HG03520 (cell line): ENCODE data around the gene FOXI3.

Experiments
- ATAC-seq: cut with Tn5 transposase; IDR thresholded peaks from one replicate; pipeline ENCODE4 v1.9.1; 2021; ENCODE audit warnings: mild to moderate bottlenecking, moderate library complexity; ENCODE audit not compliant: unreplicated experiment

Gene FOXI3

GRCh38 chr2:88452565-88452905, at the start of gene FOXI3:
Gene FOXI3, minus strand, starts transcription at chr2:88452693. Its CDS starts 158 bp downstream, at chr2:88452535.
- ATAC-seq, result peak; percentile 37

- no peak for ATAC-seq
Observed at GRCh38 chr2:88500691-88501090, 48.2 kb upstream of the FOXI3 start.

GRCh38 chr2:88499204-88499603, 46.7 kb upstream of the FOXI3 start:
- ATAC-seq, result no peak

DNA sequence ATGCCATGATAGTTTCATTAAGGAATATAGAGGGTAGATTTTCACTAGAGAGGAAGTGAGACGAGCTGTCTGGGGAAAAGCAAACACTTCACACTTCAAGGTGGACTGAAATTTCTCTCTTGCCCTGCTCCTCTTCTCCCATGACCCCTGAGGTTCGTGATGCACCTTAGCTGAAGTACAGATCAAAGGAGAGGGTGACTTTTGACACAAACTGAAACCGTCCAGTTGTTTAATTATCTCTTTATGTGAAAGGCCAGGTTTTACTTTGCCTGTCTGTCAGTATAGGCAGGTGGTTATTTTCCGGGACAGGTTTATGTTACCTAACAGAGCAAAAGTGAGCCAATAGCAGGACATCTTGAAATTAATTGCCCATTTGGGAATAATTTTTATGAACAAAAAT, 41.0 kb upstream of the FOXI3 start:
- no peak for ATAC-seq

DNA sequence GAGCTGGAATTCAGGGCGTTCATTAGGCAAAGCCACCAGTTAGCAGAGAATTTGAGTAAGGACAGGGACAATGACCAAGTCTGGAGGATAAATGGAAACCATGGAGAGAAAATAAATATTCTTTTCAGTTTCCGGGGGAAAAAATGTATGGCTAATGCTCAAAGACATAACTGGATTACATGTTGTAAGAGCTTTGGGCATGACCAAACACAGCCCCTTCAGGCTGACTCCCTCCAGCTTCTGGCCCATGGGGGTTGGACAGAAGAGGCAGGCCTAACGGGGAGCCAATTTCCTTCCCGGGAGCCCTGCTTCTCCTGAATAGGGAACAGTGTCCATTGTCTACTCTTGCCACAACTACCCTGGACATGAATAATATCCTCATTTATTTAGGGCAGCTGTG, 39.5 kb upstream of the FOXI3 start:
- no peak for ATAC-seq

DNA sequence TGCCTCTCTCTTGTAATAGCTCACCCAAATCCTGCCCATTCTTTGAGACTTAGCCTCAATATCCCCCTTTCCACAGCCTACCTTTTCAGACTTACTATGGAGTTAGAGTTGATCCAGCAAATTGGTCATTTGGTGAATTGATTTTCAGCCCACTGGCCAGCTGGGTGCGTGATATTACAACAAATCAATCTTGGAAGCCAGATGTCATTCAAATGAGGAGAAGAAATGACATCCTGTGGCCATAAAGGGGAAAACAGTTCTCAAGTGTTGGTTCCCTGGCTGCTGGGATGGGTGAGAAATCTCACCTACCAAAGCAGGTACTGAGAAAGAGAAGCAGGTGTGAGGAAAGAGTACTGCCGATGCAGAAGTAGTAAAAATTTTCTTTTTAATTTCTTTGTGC, 36.7 kb upstream of the FOXI3 start:
- no peak for ATAC-seq

GRCh38 chr2:88483200-88483599, 30.7 kb upstream of the FOXI3 start:
- ATAC-seq, result no peak

DNA sequence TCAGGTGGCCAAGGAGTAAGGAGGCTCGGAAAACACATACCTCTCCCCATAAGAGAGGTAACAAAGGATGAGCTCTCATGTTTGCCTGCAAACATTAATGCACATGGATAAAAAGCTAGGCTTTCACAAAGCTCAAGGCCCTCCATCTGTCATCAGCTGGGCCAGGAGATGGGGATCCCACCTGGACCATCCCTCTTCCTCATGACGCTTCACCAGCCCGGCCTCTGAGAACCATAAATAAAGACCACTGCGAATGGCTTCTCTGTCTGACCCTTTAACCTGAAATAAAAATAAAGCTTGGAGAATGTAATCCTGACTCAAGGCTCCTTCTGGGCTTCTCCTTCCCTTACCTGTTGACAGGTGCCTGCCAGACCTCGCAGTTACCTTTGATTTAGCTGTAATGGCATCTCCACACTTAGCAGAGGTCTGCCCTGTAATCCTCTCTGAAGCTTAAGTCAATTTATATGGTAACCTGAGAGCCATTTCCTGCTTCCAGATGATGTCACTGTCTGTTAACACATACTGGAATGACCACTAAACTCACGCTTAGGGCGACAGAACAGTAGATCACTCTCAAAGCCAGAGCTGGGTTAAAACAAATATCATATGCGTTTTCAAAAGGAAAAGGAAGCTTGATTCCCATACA, 29.3 kb upstream of the FOXI3 start:
- ATAC-seq, result no peak

DNA sequence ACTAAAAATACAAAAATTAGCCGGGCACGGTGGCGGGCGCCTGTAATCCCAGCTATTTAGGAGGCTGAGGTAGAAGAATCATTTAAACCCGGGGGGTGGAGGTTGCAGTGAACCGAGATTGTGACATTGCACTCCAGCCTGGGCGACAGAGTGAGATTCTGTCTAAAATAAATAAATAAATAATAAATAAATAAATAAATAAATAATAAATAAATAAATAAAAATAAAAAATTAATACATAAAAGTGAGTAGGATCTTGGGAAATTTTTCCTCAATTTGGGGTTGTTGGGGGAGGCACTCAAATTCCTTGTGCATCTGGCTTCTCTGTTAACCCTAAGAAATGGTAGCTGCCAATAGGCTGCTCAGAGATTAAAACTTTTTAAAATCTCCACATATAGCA, 20.3 kb upstream of the FOXI3 start:
- no peak for ATAC-seq

DNA sequence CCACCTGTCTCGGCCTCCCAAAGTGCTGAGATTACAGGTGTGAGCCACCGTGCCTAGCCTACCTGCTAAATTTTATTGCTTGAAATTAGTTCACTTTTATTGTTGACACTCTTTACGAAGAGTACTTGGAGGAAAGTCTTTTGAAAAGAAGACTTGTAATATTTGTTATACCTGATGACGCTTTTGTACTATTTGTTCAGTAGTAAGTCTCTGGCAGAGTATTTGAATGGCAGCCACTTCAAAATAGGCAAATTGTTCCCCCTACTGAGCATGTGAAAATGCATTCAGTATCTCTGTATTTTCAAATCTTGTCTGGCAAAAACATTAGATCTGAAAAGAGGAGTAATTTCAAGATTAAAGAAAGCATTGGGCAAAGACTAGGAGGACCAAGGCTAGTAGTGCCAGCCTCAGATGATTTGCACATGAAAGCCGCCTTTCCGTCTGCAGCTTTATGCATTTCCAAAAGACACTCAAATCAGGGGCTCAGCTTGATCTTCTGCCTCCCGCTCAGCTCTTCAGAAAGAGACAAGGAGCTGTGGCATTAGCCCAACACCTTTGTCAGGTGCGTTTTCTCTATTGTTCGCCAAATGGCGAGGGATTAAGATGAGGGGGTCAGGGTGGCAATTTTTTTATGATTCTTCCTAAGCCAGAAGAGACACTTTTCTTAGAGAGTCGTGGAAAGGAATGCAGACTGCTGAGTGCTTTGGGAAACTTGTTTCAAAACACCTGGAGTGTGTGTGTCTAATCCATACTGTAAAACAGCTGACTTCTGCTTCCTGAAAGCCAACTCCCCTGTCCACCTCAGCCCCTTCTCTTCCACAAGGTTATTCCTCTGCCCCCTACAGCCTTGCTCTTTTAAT, 18.8 kb upstream of the FOXI3 start:
- no peak for ATAC-seq

DNA sequence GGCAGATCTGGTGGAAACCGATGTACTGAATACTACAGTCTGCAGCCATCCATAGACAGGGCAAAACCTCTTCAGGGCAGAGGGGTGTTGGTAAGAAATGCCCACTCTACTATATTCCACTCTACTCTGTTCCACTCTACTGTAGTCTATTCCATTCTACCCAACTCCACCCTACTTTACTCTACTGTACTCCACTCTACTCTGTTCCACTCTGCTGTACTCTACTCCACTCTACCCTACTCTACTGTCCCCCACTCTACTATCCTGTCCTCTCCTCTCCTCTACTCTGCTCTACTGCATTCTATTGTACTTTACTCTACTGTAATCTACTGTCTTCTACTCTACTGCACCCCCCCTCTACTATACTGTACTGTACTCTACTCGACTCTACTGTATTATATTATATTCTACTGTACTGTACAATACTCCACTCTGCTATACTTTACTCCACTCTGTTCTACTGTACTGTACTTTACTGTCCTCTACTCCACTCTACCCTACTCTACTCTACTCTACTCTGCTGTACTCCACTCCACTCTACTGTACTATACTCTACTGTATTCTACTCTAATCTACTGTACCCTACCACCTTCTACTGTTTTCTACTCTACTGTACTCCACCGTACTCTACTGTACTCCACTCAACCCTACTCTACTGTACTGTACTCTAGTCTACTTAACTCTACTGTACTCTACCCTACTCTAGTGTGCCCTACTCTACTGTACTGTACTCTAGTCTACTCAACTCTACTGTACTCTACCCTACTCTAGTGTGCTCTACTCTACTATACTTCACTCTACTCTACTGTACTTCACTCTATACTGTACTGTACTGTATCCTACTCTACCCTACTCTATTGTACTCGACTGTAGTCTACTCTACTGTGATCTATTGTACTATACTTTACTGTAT, 17.0 kb upstream of the FOXI3 start:
- no peak for ATAC-seq

DNA sequence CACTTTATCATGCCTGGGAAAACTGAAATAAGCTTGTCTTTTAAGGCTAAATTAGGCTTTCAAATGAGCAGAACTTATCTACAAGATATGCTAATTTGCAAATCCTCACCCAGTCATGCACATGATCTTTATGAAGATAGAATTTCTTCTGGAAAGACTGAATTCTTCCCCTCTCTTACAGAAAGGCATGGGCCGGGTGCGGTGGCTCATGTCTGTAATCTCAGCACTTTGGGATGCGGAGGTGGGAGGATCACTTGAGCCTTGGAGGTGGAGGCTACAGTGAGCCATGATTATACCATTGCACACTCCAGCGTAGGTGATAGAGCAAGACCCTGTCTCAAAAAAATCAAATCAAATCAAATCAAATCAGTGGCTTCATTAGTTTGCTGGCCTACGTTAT, 11.7 kb upstream of the FOXI3 start:
- no peak for ATAC-seq

DNA sequence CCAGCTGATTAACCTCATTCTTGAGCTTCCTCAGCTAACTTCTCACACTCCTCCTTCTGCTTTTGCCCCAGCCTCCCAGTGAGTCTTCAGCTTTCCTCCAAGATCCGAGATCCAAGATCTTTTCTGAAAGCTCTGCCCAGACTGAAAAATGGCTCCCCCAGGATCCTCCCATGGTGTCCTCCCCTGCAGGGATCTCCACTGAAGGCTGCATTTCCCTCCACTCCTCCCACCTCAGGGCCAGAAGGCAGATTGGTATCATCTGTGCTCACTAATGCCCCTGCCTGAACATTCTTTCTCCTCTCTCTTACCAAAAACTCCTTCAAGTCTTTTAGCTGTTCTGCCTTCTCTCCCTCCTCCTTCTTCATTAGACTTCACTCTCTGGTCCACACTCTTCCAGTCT, 6.1 kb upstream of the FOXI3 start:
- ATAC-seq, result no peak

DNA sequence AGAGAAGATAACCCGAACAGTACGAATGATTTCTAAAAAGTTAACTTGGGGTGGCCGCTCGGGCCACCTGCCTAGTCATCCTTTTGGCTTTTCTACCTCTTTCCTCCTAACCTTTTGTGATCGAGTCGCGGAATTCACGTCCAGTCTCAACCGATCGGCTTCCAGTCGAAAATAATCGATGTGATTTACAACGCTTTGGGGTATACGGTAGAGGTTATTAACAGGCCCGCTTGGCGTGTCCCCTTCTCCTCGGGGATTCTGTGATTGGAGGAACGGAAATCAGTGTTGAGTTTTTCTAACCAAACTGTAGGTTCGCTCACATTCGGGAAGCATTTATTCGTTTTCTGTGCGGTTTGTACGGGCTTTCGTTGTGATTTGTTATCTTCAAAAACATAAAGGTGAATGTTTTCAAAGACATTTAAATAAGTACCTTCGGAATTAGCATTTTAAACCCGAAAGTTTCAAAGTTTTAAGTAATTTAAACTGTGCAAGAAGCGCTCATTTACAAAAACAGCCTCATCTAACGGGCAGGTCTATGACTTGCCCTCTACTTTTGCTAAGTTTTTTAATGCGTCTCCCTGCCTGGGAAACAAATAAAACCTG, 588 bp upstream of the FOXI3 start:
- no peak for ATAC-seq

DNA sequence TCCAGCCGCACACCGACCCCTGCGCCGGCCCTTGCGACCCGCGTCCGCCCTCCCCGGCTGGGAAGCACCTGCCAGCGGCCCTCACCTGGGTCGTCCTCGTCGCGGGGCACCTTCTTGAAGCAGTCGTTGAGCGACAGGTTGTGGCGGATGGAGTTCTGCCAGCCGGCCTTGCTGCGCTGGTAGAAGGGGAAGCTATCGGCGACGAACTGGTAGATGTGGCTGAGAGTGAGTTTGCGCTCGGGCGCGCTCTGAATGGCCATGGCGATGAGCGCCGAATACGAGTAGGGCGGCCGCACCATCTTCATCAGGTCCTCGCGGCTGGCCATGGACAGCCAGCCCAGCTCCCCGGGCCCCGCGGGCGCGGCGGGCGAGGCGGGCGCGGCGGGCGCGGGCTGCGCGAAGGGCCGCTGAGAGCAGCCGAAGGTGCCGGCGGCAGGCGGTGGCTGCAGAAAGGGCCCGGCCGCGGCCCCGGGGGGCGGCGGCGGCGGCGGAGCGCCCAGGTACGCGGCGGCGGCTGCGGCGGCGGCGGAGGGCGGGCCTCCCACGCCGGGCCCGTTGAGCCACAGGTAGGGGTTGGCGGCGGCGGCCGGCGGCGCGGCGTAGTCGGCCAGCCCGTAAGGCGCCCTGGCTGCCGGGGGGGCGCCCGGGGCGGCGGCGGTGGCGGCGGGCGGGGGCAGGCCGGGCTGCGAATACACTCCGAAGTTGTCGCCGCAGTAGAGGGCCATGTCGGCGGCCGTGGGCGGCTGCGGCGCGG, 505 bp downstream of the FOXI3 start:
- peak; percentile 38 for ATAC-seq

DNA sequence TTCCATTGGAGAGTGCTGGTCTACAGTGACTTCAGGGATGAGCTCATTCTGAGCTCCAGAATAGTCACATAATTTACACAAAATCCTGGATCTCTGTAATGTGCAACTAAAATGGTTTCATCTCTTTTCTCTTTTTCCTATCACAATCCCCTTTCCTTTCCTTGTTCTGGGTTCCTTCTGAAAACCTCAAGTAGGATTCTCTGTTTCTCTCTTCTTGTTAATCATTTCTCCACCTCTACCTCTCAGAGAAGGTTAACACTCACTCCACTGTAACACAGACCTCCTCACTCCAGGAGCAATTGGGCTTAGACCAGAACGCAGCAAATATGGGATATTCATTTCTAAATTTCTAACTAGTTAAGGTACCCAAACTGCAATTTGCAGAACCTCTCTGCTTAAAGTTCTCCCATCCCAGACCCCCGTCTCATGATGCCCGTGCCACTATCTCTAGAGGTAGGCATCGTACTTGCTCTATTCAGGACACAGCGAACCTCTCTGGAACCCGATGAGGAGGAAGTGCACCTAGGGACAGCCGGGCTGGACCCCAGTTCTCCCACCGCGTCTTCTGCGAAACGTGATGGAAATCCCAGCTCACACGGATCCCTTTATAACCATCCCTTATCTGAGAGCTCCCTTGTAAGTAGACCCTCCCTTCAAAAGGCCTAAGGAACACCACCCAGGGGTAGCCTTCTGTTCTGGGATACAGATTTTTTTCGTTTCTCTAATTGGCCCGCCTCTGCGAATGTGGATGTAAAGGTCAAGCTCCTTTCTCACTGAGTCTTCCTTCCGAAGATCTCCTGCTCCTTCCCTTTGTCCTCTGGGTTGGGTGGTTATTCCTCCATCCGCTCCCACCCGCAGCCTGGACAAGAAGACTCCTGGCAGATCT, 1.3 kb downstream of the FOXI3 start:
- ATAC-seq, result no peak

GRCh38 chr2:88450186-88450585, 2.3 kb downstream of the FOXI3 start:
- no peak for ATAC-seq

- no peak for ATAC-seq
Observed at GRCh38 chr2:88448248-88448647, 4.2 kb downstream of the FOXI3 start.

DNA sequence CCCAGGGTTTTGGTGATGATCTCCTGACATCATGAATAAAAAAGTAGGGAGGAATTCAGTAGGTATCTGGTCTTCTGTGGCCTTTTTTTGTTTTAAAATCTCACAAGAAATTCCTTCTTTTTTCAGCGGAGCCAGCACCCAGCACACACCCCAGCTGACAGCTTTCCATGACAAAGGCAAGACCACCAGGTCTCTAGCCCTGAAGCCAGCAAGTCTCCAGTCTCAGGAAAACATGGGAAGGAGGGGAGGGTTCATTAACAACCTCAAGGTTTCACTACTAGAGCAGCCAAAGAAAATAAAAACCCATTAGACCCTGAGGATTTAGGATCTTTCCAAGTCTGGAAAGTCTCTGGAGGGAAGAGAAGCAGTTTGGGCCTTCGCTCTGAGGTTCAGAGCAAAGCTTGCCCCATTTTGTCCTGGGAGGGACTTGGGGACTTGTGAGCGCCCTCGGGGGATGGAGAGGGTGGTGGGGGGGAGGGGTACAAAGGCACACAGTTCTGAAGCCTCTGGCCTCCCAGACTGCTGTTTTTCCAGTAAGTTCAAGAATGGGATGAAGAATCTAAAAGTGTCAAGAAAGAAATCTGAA, 9.0 kb downstream of the FOXI3 start:
- no peak for ATAC-seq
